ENCODE data around the gene CORO2B.

- TF ChIP-seq, protein P1, sequence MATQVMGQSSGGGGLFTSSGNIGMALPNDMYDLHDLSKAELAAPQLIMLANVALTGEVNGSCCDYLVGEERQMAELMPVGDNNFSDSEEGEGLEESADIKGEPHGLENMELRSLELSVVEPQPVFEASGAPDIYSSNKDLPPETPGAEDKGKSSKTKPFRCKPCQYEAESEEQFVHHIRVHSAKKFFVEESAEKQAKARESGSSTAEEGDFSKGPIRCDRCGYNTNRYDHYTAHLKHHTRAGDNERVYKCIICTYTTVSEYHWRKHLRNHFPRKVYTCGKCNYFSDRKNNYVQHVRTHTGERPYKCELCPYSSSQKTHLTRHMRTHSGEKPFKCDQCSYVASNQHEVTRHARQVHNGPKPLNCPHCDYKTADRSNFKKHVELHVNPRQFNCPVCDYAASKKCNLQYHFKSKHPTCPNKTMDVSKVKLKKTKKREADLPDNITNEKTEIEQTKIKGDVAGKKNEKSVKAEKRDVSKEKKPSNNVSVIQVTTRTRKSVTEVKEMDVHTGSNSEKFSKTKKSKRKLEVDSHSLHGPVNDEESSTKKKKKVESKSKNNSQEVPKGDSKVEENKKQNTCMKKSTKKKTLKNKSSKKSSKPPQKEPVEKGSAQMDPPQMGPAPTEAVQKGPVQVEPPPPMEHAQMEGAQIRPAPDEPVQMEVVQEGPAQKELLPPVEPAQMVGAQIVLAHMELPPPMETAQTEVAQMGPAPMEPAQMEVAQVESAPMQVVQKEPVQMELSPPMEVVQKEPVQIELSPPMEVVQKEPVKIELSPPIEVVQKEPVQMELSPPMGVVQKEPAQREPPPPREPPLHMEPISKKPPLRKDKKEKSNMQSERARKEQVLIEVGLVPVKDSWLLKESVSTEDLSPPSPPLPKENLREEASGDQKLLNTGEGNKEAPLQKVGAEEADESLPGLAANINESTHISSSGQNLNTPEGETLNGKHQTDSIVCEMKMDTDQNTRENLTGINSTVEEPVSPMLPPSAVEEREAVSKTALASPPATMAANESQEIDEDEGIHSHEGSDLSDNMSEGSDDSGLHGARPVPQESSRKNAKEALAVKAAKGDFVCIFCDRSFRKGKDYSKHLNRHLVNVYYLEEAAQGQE (IDR thresholded peaks at IDR 0.05; ENCODE audit: borderline replicate concordance) = no peak
- no peak for TF ChIP-seq EP300 (conservative IDR thresholded peaks at IDR 0.05; ENCODE audit: poor library complexity, severe bottlenecking)
- no peak for TF ChIP-seq TAF1 (IDR thresholded peaks at IDR 0.05; ENCODE audit: low read depth)
- TF ChIP-seq CTCF (IDR thresholded peaks at IDR 0.05; ENCODE audit: poor library complexity, severe bottlenecking) = no peak
- no peak for TF ChIP-seq POLR2AphosphoS5 (IDR thresholded peaks at IDR 0.05)
- no peak for TF ChIP-seq MXI1 (conservative IDR thresholded peaks at IDR 0.05; ENCODE audit: poor library complexity, severe bottlenecking)
- no peak for TF ChIP-seq SMC3 (conservative IDR thresholded peaks at IDR 0.05; ENCODE audit: poor library complexity)
Measured at GRCh38 chr15:68556139-68556990, 22.4 kb upstream of the CORO2B start.

All from neural cell (in vitro differentiated cells).